Amniotic stem cell (primary cell): ENCODE data around the gene WDFY3.
A peak's percentile ranks its signal among the peaks of the same experiment; 100 is the strongest.

Experiments used
- DNase-seq: peaks from one replicate; lab custom pipeline; 2025; lab: John Stamatoyannopoulos, UW

The WDFY3 gene

GRCh38 chr4:84944947-84945346 lies 21.5 kb downstream of the WDFY3 start:
- DNase-seq, result no peak

GRCh38 chr4:84940960-84941359 lies 25.5 kb downstream of the WDFY3 start:
- no peak for DNase-seq

- no peak for DNase-seq
These were observed 27.4 kb downstream of the WDFY3 start for GRCh38 chr4:84939113-84939512.

GRCh38 chr4:84938316-84938715 lies 28.2 kb downstream of the WDFY3 start:
- peak; percentile 41 for DNase-seq

GRCh38 chr4:84937381-84937977 lies 29.0 kb downstream of the WDFY3 start:
- no peak for DNase-seq

- DNase-seq, result no peak
These were observed 30.4 kb downstream of the WDFY3 start for GRCh38 chr4:84936123-84936522.

GRCh38 chr4:84932462-84932861 lies 34.0 kb downstream of the WDFY3 start:
- no peak for DNase-seq

- DNase-seq, result no peak
These were observed 34.5 kb downstream of the WDFY3 start for GRCh38 chr4:84931961-84932360.

GRCh38 chr4:84931274-84931673 lies 35.2 kb downstream of the WDFY3 start:
- no peak for DNase-seq

GRCh38 chr4:84928089-84928488 lies 38.4 kb downstream of the WDFY3 start:
- DNase-seq, result no peak

- DNase-seq, result no peak
These were observed 39.1 kb downstream of the WDFY3 start for GRCh38 chr4:84927428-84927827.

GRCh38 chr4:84925558-84925957 lies 40.9 kb downstream of the WDFY3 start:
- no peak for DNase-seq

GRCh38 chr4:84924434-84924833 lies 42.1 kb downstream of the WDFY3 start:
- DNase-seq, result no peak

- no peak for DNase-seq
These were observed 45.9 kb downstream of the WDFY3 start for GRCh38 chr4:84920617-84921016.

- DNase-seq, result no peak
These were observed 48.5 kb downstream of the WDFY3 start for GRCh38 chr4:84917869-84918600.

GRCh38 chr4:84917086-84917821 lies 49.2 kb downstream of the WDFY3 start:
- DNase-seq, result no peak

GRCh38 chr4:84916227-84916626 lies 50.3 kb downstream of the WDFY3 start:
- no peak for DNase-seq

GRCh38 chr4:84915396-84915780 lies 51.1 kb downstream of the WDFY3 start:
- no peak for DNase-seq

- DNase-seq, result no peak
These were observed 51.6 kb downstream of the WDFY3 start for GRCh38 chr4:84914686-84915395.

- no peak for DNase-seq
These were observed 53.3 kb downstream of the WDFY3 start for GRCh38 chr4:84913176-84913575.

GRCh38 chr4:84912741-84913140 lies 53.7 kb downstream of the WDFY3 start:
- no peak for DNase-seq

GRCh38 chr4:84908876-84909275 lies 57.6 kb downstream of the WDFY3 start:
- DNase-seq, result no peak

- DNase-seq, result no peak
These were observed 59.3 kb downstream of the WDFY3 start for GRCh38 chr4:84907145-84907544.
